HCT116 (cell line): ENCODE data around the gene HERC2. TPM values are rescaled to one million over a fixed set of nuclear protein-coding genes. Genes with fewer than 3 reads are reported as not detected.
"Not testable (repeated sequence)": the region's sequence is repeated elsewhere in the genome, so short reads cannot be mapped to it uniquely, and the experiment has no call there.

ENCODE experiments used
- ATAC-seq: fragments of 200-7000 bp; cut with Tn5 transposase; 2 replicates; pipeline ENCODE4 v1.9.1; 2020; ENCODE audit warnings: mild to moderate bottlenecking, moderate library complexity
- BruUV-seq: library from RNA; stranded (reverse); fragments of 400-500 nt; replicated peaks from 2 replicates; lab custom pipeline; 2021; lab: Mats Ljungman, UMichigan
- CTCF ChIA-PET: fragments of 300-600 bp; sonication (Branson Sonifier 250); formaldehyde crosslinking; loops from one replicate; lab custom pipeline; 2021; ENCODE audit warnings: antibody characterized with exemption; lab: Charles Lee
- POLR2A ChIA-PET: fragments of 300-600, 350-600 bp; sonication (Branson Sonifier 250); formaldehyde crosslinking; loops from one replicate; lab custom pipeline; 2021; ENCODE audit warnings: antibody characterized with exemption; lab: Charles Lee
- RAD21 ChIA-PET, 2 experiments: fragments of 300-600 bp; sonication (Branson Sonifier 250); formaldehyde crosslinking; loops; one replicate each; lab custom pipeline; 2023; ENCODE audit warnings: low total read pairs in 2 of 2; ENCODE audit not compliant: uncharacterized antibody in 2 of 2, unreplicated experiment in 2 of 2, low non-redundant PET in 1 of 2; lab: Charles Lee
- DNase-seq: peaks from one replicate; pipeline ENCODE4 v3.0.0-alpha.2; 2010; ENCODE audit warnings: low read depth, low spot score
- H2AFZ ChIP-seq: fragments of 200-600 bp; shearing (Covaris generic), sonication (generic); 2 replicates; pipeline ENCODE4 v1.6.1; 2017; ENCODE audit warnings: low read depth, mixed run types, mixed read lengths, antibody characterized with exemption, low read length; ENCODE audit not compliant: poor library complexity, severe bottlenecking
- H3K27ac ChIP-seq: 2 replicates; pipeline ENCODE4 v1.5.1; 2012; ENCODE audit warnings: low read depth, low read length
- H3K27me3 ChIP-seq: fragments of 200-600 bp; sonication (generic); 2 replicates; pipeline ENCODE4 v1.6.1; 2016; ENCODE audit warnings: mixed run types, low read length, mixed read lengths; ENCODE audit not compliant: insufficient read depth
- H3K36me3 ChIP-seq, 2 experiments: fragments of 200-500 bp in 1 of 2; fragments of 200-600 bp in 1 of 2; sonication (Bioruptor generic) in 1 of 2; sonication (generic) in 1 of 2; 2 replicates each; pipeline versions ENCODE4 v1.5.1 to v1.6.1; 2014 to 2016; ENCODE audit warnings: low read length in 2 of 2, inconsistent platforms in 1 of 2, mixed read lengths in 1 of 2, mixed run types in 1 of 2; ENCODE audit not compliant: insufficient read depth in 2 of 2, control insufficient read depth in 1 of 2
- H3K4me1 ChIP-seq, 2 experiments: fragments of 200-600 bp in 1 of 2; sonication (generic) in 1 of 2; 2 replicates each; pipeline versions ENCODE4 v1.5.1 to v1.6.1; 2012 to 2017; ENCODE audit warnings: low read length in 2 of 2, inconsistent platforms in 1 of 2, mild to moderate bottlenecking in 1 of 2, mixed read lengths in 1 of 2, mixed run types in 1 of 2, moderate library complexity in 1 of 2; ENCODE audit not compliant: insufficient read depth in 2 of 2, control insufficient read depth in 1 of 2
- H3K4me2 ChIP-seq: fragments of 200-600 bp; sonication (generic); 2 replicates; pipeline ENCODE4 v1.6.1; 2017; ENCODE audit warnings: mixed run types, low read length, mixed read lengths
- H3K4me3 ChIP-seq, 2 experiments: fragments of 200-600 bp in 1 of 2; sonication (generic) in 1 of 2; replicated peaks in 1 of 2; 2 replicates each; pipeline ENCODE4 v1.5.1; 2011 to 2016; ENCODE audit warnings: low read length in 2 of 2, control low read depth in 1 of 2, low read depth in 1 of 2, mild to moderate bottlenecking in 1 of 2, mixed read lengths in 1 of 2, mixed run types in 1 of 2
- H3K79me2 ChIP-seq: fragments of 200-600 bp; sonication (generic); 2 replicates; pipeline ENCODE4 v1.6.1; 2017; ENCODE audit warnings: mild to moderate bottlenecking, mixed run types, low read length, moderate library complexity, mixed read lengths; ENCODE audit not compliant: insufficient read depth
- H3K9ac ChIP-seq: fragments of 200-600 bp; sonication (generic); 2 replicates; pipeline ENCODE4 v1.6.1; 2016; ENCODE audit warnings: low read length, mixed read lengths
- H3K9me2 ChIP-seq: fragments of 200-600 bp; sonication (generic), shearing (Covaris generic); 2 replicates; pipeline ENCODE4 v1.6.1; 2017; ENCODE audit warnings: mixed run types, mild to moderate bottlenecking, moderate library complexity; ENCODE audit not compliant: insufficient read depth
- H3K9me3 ChIP-seq, 2 experiments: fragments of 200-500 bp in 1 of 2; fragments of 200-600 bp in 1 of 2; sonication (Bioruptor generic) in 1 of 2; sonication (generic) in 1 of 2; 2 replicates each; pipeline ENCODE4 v1.6.1; 2014 to 2017; ENCODE audit warnings: low read length in 2 of 2, mixed read lengths in 2 of 2, inconsistent platforms in 1 of 2, low read depth in 1 of 2, mild to moderate bottlenecking in 1 of 2, mixed run types in 1 of 2, moderate library complexity in 1 of 2; ENCODE audit not compliant: control insufficient read depth in 1 of 2, insufficient read depth in 1 of 2
- H4K20me1 ChIP-seq: fragments of 200-600 bp; sonication (generic), shearing (Covaris generic); 2 replicates; pipeline ENCODE4 v1.6.1; 2017; ENCODE audit warnings: mixed run types, mild to moderate bottlenecking, moderate library complexity; ENCODE audit not compliant: insufficient read depth
- CBX3 ChIP-seq: IDR thresholded peaks from 2 replicates; pipeline ENCODE4 v1.6.1; 2012; ENCODE audit warnings: low read depth
- CEBPB ChIP-seq: IDR thresholded peaks from 2 replicates; pipeline ENCODE4 v1.6.1; 2012; ENCODE audit warnings: low read depth
- EGR1 ChIP-seq: IDR thresholded peaks from 2 replicates; pipeline ENCODE4 v1.6.1; 2012; ENCODE audit warnings: low read depth
- FOSL1 ChIP-seq: IDR thresholded peaks from 2 replicates; pipeline ENCODE4 v1.6.1; 2012; ENCODE audit warnings: low read depth
- JUND ChIP-seq: IDR thresholded peaks from 2 replicates; pipeline ENCODE4 v1.6.1; 2012
- RAD21 ChIP-seq: IDR thresholded peaks from 2 replicates; pipeline ENCODE4 v1.6.1; 2012; ENCODE audit warnings: low read depth, mild to moderate bottlenecking
- SIN3A ChIP-seq: IDR thresholded peaks from 2 replicates; pipeline ENCODE4 v1.6.1; 2012; ENCODE audit warnings: low read depth
- SP1 ChIP-seq: IDR thresholded peaks from 2 replicates; pipeline ENCODE4 v1.6.1; 2012; ENCODE audit warnings: low read depth
- SRF ChIP-seq: IDR thresholded peaks from 2 replicates; pipeline ENCODE4 v1.6.1; 2012; ENCODE audit warnings: low read depth
- YY1 ChIP-seq: IDR thresholded peaks from 2 replicates; pipeline ENCODE4 v1.6.1; 2011; ENCODE audit warnings: low read length, low read depth, moderate library complexity, mild to moderate bottlenecking; ENCODE audit not compliant: insufficient replicate concordance; ENCODE audit errors: extremely low read depth
- intact Hi-C: fragments of 100-400 bp; cut with micrococcal nuclease; formaldehyde crosslinking; loops from 2 replicates; pipeline ENCODE4 v1.10.0; 2022
- total RNA-seq: library from RNA; stranded (reverse); gene quantifications from one replicate; pipeline ENCODE4 v1.2.1, GENCODE V29; 2021; ENCODE audit not compliant: unreplicated experiment
- TF ChIP-seq, protein P1 (sequence below): IDR thresholded peaks from 2 replicates; pipeline ENCODE4 v1.6.1; 2012
- TF ChIP-seq, protein P2 (sequence below): IDR thresholded peaks from 2 replicates; pipeline ENCODE4 v1.6.1; 2011; ENCODE audit warnings: mild to moderate bottlenecking, low read length, moderate library complexity; ENCODE audit not compliant: insufficient replicate concordance; ENCODE audit errors: extremely low read depth

HERC2 gene
- total RNA-seq, 1 experiment from 2014 or later: 55.5 TPM

GRCh38 chr15:28136236-28136904 is 185.6 kb downstream of the HERC2 start:
- H2AFZ ChIP-seq, POLR2A ChIA-PET, H3K4me3 ChIP-seq, H3K27ac ChIP-seq, H3K79me2 ChIP-seq, intact Hi-C loops, H3K9ac ChIP-seq, H3K9me3 ChIP-seq, H3K4me1 ChIP-seq, H4K20me1 ChIP-seq, CTCF ChIA-PET, ATAC-seq, H3K9me2 ChIP-seq, DNase-seq, H3K4me2 ChIP-seq, H3K27me3 ChIP-seq, H3K36me3 ChIP-seq, RAD21 ChIA-PET, BruUV-seq: not testable (repeated sequence)

DNA sequence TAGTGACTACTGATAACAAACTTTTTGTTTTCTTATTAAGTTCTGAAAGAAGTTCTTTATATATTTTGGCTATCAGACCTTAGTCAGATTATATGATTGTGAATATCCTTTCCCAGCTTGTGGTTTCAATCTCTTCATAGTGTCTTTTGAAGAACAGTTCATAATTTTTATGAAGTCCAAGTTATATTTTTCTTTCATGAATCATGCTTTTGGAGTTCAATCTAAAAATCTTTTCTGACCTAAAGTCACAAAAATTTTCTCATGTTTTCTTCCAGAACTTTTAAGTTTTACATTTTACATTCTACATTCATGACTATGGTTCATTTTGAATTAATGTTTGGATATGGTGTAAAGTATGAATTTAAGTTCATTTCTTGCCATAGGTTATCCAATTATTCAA is 188.7 kb downstream of the HERC2 start:
- H3K9me2 ChIP-seq: no peaks in the 10 kb centered on the region
- DNase-seq (no peak), ATAC-seq (no peak)
- H3K27ac ChIP-seq: no peak overlapping the region
- H2AFZ ChIP-seq: no peak overlapping the region
- H3K4me3 ChIP-seq: no peak overlapping the region
- H3K27me3 ChIP-seq: no peaks in the 10 kb centered on the region
- CTCF ChIA-PET: no interaction called here
- H4K20me1 ChIP-seq: no peaks in the 10 kb centered on the region
- peaks cover 0 to 3% of the 10 kb centered on the region in 2 experiments; a peak in 3 of 4 replicates for H3K36me3 ChIP-seq
- BruUV-seq: no TSS peak
- TF ChIP-seq CBX3: no peak
- TF ChIP-seq EGR1: no peak
- TF ChIP-seq SRF: no peak
- no peak for TF ChIP-seq CEBPB
- TF ChIP-seq SP1: no peak
- TF ChIP-seq, protein P1, sequence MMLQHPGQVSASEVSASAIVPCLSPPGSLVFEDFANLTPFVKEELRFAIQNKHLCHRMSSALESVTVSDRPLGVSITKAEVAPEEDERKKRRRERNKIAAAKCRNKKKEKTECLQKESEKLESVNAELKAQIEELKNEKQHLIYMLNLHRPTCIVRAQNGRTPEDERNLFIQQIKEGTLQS: no peak
- no peak for TF ChIP-seq SIN3A
- TF ChIP-seq YY1: no peak
- TF ChIP-seq JUND: no peak
- no peak for TF ChIP-seq FOSL1
- TF ChIP-seq RAD21: no peak
- TF ChIP-seq, protein P2, sequence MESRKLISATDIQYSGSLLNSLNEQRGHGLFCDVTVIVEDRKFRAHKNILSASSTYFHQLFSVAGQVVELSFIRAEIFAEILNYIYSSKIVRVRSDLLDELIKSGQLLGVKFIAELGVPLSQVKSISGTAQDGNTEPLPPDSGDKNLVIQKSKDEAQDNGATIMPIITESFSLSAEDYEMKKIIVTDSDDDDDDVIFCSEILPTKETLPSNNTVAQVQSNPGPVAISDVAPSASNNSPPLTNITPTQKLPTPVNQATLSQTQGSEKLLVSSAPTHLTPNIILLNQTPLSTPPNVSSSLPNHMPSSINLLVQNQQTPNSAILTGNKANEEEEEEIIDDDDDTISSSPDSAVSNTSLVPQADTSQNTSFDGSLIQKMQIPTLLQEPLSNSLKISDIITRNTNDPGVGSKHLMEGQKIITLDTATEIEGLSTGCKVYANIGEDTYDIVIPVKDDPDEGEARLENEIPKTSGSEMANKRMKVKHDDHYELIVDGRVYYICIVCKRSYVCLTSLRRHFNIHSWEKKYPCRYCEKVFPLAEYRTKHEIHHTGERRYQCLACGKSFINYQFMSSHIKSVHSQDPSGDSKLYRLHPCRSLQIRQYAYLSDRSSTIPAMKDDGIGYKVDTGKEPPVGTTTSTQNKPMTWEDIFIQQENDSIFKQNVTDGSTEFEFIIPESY: no peak
- RAD21 ChIA-PET: no interaction called here
- no peak overlapping the region for H3K9ac ChIP-seq
- H3K4me1 ChIP-seq: no peaks in the 10 kb centered on the region
- intact Hi-C loops: no loop called here
- POLR2A ChIA-PET: no interaction called here
- no peaks in the 10 kb centered on the region for H3K79me2 ChIP-seq
- H3K4me2 ChIP-seq: no peak overlapping the region
- no peaks in the 10 kb centered on the region for H3K9me3 ChIP-seq
